ENCODE results near the gene TBCE. TPM values are rescaled to one million over a fixed set of nuclear protein-coding genes. Genes with fewer than 3 reads are reported as not detected.

The TBCE gene
- total and polyA plus RNA-seq, 9 of the 15 experiments (the other 6 are each of a cell fraction or from before 2014, with no cell fraction given) = 52.6 to 92.1 (median 82.1) TPM

GRCh38 chr1:235402457-235403200 lies 35.4 kb downstream of the TBCE start:
- in situ Hi-C loops (cut with MboI) = no loop called here
- Histone ChIP-seq H3K9ac (ENCODE audit: insufficient read depth in 1 of 2, low read depth in 2 of 2, low read length in 2 of 2) (no peak overlapping the region), H3K79me2 (ENCODE audit: control insufficient read depth, insufficient read depth, low read length) (peaks cover 46% of the 10 kb centered on the region), H3K4me2 (ENCODE audit: insufficient read depth, low read length) (no peak overlapping the region), H3K4me1 (replicated peaks in 1 of 2; ENCODE audit: control insufficient read depth in 2 of 2, insufficient read depth in 2 of 2, low read length in 2 of 2) (peaks cover 3 to 7% of the 10 kb centered on the region in 2 experiments; a peak in 1 of 5 replicates), H3K27me3 (ENCODE audit: control insufficient read depth in 2 of 2, insufficient read depth in 2 of 2, low read length in 2 of 2) (no peaks in the 10 kb centered on the region), H3K9me1 (ENCODE audit: control insufficient read depth, insufficient read depth, low read length) (no peaks in the 10 kb centered on the region), H3K9me3 (replicated peaks; ENCODE audit: control insufficient read depth, insufficient read depth, low read depth, low read length) (no peaks in the 10 kb centered on the region), H4K20me1 (replicated peaks; ENCODE audit: control insufficient read depth, insufficient read depth, low read length) (no peaks in the 10 kb centered on the region), H2AFZ (ENCODE audit: low read depth, low read length) (no peak overlapping the region), H3K36me3 (ENCODE audit: control insufficient read depth, insufficient read depth, low read length) (peaks cover 22% of the 10 kb centered on the region; the same call in 2 of the 3 replicates), H3K27ac (ENCODE audit: extremely low read depth, low read depth, low read length) (no peak overlapping the region), H3K4me3 (no peak overlapping the region)
- 94% methylated on average over 7 of the region's 7 CpGs for WGBS (ENCODE audit: insufficient coverage, low coverage, missing lambda C conversion rate)
- TF ChIP-seq ARNT (IDR thresholded peaks at IDR 0.05) (no peak), ZNF174 (CRISPR knock-in tag; IDR thresholded peaks at IDR 0.05) (no peak), ZEB2 (IDR thresholded peaks at IDR 0.05) (no peak), PTTG1 (tag; IDR thresholded peaks at IDR 0.05; ENCODE audit: low read depth) (no peak), ZNF512 (tag; IDR thresholded peaks at IDR 0.05) (no peak), HDAC6 (IDR thresholded peaks at IDR 0.05; ENCODE audit: low read depth, low read length) (no peak), HNRNPL (IDR thresholded peaks at IDR 0.05; ENCODE audit: low read depth, low read length) (no peak), RNF2 (IDR thresholded peaks at IDR 0.05) (no peak), ZNF695 (CRISPR knock-in tag; IDR thresholded peaks at IDR 0.05) (no peak), CEBPZ (IDR thresholded peaks at IDR 0.05; ENCODE audit: borderline replicate concordance, low read depth, low read length) (no peak), NFE2L1 (tag; IDR thresholded peaks at IDR 0.05; ENCODE audit: borderline replicate concordance, low read depth) (no peak), CHD1 (IDR thresholded peaks at IDR 0.05; ENCODE audit: low read length) (no peak), PHF8 (IDR thresholded peaks at IDR 0.05; ENCODE audit: borderline replicate concordance, low read length) (no peak), CBFB (CRISPR knock-in tag; IDR thresholded peaks at IDR 0.05) (no peak), TBL1XR1 (IDR thresholded peaks at IDR 0.05; ENCODE audit: low read length in 2 of 2) (no peak)
- TF ChIP-seq, protein P1, sequence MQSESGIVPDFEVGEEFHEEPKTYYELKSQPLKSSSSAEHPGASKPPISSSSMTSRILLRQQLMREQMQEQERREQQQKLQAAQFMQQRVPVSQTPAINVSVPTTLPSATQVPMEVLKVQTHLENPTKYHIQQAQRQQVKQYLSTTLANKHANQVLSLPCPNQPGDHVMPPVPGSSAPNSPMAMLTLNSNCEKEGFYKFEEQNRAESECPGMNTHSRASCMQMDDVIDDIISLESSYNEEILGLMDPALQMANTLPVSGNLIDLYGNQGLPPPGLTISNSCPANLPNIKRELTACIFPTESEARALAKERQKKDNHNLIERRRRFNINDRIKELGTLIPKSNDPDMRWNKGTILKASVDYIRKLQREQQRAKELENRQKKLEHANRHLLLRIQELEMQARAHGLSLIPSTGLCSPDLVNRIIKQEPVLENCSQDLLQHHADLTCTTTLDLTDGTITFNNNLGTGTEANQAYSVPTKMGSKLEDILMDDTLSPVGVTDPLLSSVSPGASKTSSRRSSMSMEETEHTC (IDR thresholded peaks at IDR 0.05) = no peak
- ChIA-PET CTCF (ENCODE audit: low intra/inter-chr PET ratio) (no interaction called here), POLR2A (interaction anchor here (0.7 kb wide), 1 partner anchor 36 kb away, joined by 4 read pairs; the partner anchor contains the start of gene TBCE)
- FAIRE-seq (no peak), DNase-seq (ENCODE audit: extremely low read depth in 1 of 4, low spot score in 3 of 4) (no peak), ATAC-seq (no peak)
- no TSS peak for BruUV-seq (replicated peaks)
- intact Hi-C loops (cut with micrococcal nuclease) = no loop called here
